ENCODE results near the gene NR1D1.

DNA sequence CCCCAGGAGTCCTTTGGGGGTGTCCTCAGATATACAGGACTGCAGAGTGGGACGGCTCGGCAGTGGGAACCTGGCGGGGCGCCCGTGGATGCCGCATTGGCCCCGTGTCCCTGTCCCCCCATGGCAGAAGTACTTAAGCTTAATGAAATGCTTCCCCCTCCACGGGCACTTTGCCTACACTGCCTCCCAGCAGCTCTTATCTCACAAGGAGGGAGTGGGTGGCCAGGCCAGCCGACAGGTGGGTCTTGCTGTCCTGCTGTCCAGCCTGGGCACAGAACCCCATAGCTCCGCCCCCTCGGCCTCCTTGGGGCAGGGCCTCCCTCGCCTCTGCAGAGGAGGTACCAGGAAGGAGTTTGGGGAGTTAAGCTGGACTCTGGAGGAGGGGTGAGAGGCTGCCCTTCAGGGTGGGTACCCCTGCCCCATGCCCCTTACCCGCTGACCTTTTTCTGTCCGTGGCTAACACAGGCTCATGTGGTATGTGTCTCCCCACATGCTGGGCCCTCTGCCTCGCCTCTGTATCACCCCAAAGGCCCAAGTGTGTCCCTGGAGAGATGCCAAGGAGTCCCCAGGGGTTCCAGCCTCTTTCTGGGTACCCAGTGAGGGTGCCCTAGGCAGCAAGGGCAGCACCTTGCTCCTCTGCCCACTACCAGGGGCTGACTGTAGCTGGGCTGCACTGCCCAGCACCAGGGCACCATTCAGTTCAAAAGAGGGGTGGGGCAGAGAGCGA is 28.9 kb downstream of the NR1D1 start:
- no peak for TF ChIP-seq POLR2A (IDR thresholded peaks at IDR 0.05)
- TF ChIP-seq, protein P1, sequence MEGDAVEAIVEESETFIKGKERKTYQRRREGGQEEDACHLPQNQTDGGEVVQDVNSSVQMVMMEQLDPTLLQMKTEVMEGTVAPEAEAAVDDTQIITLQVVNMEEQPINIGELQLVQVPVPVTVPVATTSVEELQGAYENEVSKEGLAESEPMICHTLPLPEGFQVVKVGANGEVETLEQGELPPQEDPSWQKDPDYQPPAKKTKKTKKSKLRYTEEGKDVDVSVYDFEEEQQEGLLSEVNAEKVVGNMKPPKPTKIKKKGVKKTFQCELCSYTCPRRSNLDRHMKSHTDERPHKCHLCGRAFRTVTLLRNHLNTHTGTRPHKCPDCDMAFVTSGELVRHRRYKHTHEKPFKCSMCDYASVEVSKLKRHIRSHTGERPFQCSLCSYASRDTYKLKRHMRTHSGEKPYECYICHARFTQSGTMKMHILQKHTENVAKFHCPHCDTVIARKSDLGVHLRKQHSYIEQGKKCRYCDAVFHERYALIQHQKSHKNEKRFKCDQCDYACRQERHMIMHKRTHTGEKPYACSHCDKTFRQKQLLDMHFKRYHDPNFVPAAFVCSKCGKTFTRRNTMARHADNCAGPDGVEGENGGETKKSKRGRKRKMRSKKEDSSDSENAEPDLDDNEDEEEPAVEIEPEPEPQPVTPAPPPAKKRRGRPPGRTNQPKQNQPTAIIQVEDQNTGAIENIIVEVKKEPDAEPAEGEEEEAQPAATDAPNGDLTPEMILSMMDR (IDR thresholded peaks at IDR 0.05): peak in 1 of 6 experiments; percentile 5
